Measurements from ENCODE around the gene SH2D7.

The SH2D7 gene

GRCh38 chr15:78087951-78088772 is 4.2 kb upstream of the SH2D7 start:
- DNase-seq (ENCODE audit: extremely low spot score), result no peak
- no peak for TF ChIP-seq SP1 (IDR thresholded peaks at IDR 0.05)
- no peak for TF ChIP-seq ELF4 (IDR thresholded peaks at IDR 0.05)
- no peak for TF ChIP-seq TARDBP (IDR thresholded peaks at IDR 0.05)
- TF ChIP-seq ARNT (IDR thresholded peaks at IDR 0.05), result no peak
- TF ChIP-seq PKNOX1 (IDR thresholded peaks at IDR 0.05), result no peak
- no peak for TF ChIP-seq LEF1 (IDR thresholded peaks at IDR 0.05; ENCODE audit: borderline replicate concordance)
- TF ChIP-seq FOXK2 (IDR thresholded peaks at IDR 0.05), result no peak
- no peak for TF ChIP-seq ZNF384 (IDR thresholded peaks at IDR 0.05)
- no peak for TF ChIP-seq CTBP1 (IDR thresholded peaks at IDR 0.05; ENCODE audit: borderline replicate concordance)
- no peak for TF ChIP-seq HDGF (IDR thresholded peaks at IDR 0.05; ENCODE audit: borderline replicate concordance)
- TF ChIP-seq BHLHE40 (IDR thresholded peaks at IDR 0.05; ENCODE audit: borderline replicate concordance), result no peak
- TF ChIP-seq NFRKB (IDR thresholded peaks at IDR 0.05), result no peak
- no peak for TF ChIP-seq FOXM1 (IDR thresholded peaks at IDR 0.05; ENCODE audit: borderline replicate concordance)
- TF ChIP-seq SUZ12 (IDR thresholded peaks at IDR 0.05), result no peak
- no peak for TF ChIP-seq FOXA1 (IDR thresholded peaks at IDR 0.05)
- TF ChIP-seq L3MBTL2 (conservative IDR thresholded peaks at IDR 0.05), result no peak
- ChIA-PET CTCF (interaction anchor here (0.7 to 1.1 kb wide), 2 partner anchors 11 to 21 kb away, joined by 3 read pairs; partner anchors contain the start of gene TBC1D2B), POLR2A (no interaction called here)

- TF ChIP-seq PKNOX1 (IDR thresholded peaks at IDR 0.05) (no peak), SP1 (IDR thresholded peaks at IDR 0.05) (no peak), FOXK2 (IDR thresholded peaks at IDR 0.05) (no peak), L3MBTL2 (conservative IDR thresholded peaks at IDR 0.05) (no peak), ELF4 (IDR thresholded peaks at IDR 0.05) (no peak), ARNT (IDR thresholded peaks at IDR 0.05) (no peak)
- POLR2A ChIA-PET, result no interaction called here
- CTCF ChIA-PET, result interaction anchor here (1.1 kb wide), 1 partner anchor 11 kb away, joined by 3 read pairs; the partner anchor contains the start of gene TBC1D2B
Observed at GRCh38 chr15:78088773-78089080, 3.6 kb upstream of the SH2D7 start.

GRCh38 chr15:78090422-78091063 is 1.8 kb upstream of the SH2D7 start:
- ChIA-PET CTCF (no interaction called here), POLR2A (no interaction called here)

More at GRCh38 chr15:78088773-78089080, 3.6 kb upstream of the SH2D7 start:
- DNase-seq (ENCODE audit: extremely low spot score), result no peak

GRCh38 chr15:78093242-78094020 is 1.1 kb downstream of the SH2D7 start:
- ChIA-PET CTCF (interaction anchor here (1.9 kb wide), 1 partner anchor 15 kb away, joined by 7 read pairs; no protein-coding TSS in a partner anchor), POLR2A (no interaction called here)
- no peak for DNase-seq (ENCODE audit: extremely low spot score)
- TF ChIP-seq ELF4 (IDR thresholded peaks at IDR 0.05) (no peak), LEF1 (IDR thresholded peaks at IDR 0.05; ENCODE audit: borderline replicate concordance) (no peak)

More at GRCh38 chr15:78090422-78091063, 1.8 kb upstream of the SH2D7 start:
- no peak for DNase-seq (ENCODE audit: extremely low spot score)
- no peak for TF ChIP-seq SUZ12 (IDR thresholded peaks at IDR 0.05)
- TF ChIP-seq BHLHE40 (IDR thresholded peaks at IDR 0.05; ENCODE audit: borderline replicate concordance), result no peak
- no peak for TF ChIP-seq FOXM1 (IDR thresholded peaks at IDR 0.05; ENCODE audit: borderline replicate concordance)
- no peak for TF ChIP-seq SP1 (IDR thresholded peaks at IDR 0.05)

- TF ChIP-seq TARDBP (IDR thresholded peaks at IDR 0.05), result no peak
- no peak for TF ChIP-seq FOXM1 (IDR thresholded peaks at IDR 0.05; ENCODE audit: borderline replicate concordance)
- no peak for TF ChIP-seq SP1 (IDR thresholded peaks at IDR 0.05)
- no peak for TF ChIP-seq FOXK2 (IDR thresholded peaks at IDR 0.05)
- no peak for TF ChIP-seq ZNF384 (IDR thresholded peaks at IDR 0.05)
- TF ChIP-seq L3MBTL2 (conservative IDR thresholded peaks at IDR 0.05), result no peak
- TF ChIP-seq ELF4 (IDR thresholded peaks at IDR 0.05), result no peak
- TF ChIP-seq PKNOX1 (IDR thresholded peaks at IDR 0.05), result no peak
- TF ChIP-seq LEF1 (IDR thresholded peaks at IDR 0.05; ENCODE audit: borderline replicate concordance), result no peak
- no peak for TF ChIP-seq FOXA1 (IDR thresholded peaks at IDR 0.05)
- TF ChIP-seq NFRKB (IDR thresholded peaks at IDR 0.05), result no peak
- TF ChIP-seq SUZ12 (IDR thresholded peaks at IDR 0.05), result no peak
- no peak for DNase-seq (ENCODE audit: extremely low spot score)
- ChIA-PET POLR2A (interaction anchor here (1.2 kb wide), 1 partner anchor 33 kb away, joined by 3 read pairs; no protein-coding TSS in a partner anchor), CTCF (interaction anchor here (0.6 to 1.0 kb wide), 2 partner anchors 11 to 15 kb away, joined by 3 to 4 read pairs; no protein-coding TSS in a partner anchor)
Observed at GRCh38 chr15:78097667-78098066, 5.3 kb downstream of the SH2D7 start.
